ENCODE data around the gene TK1. TPM values are rescaled to one million over a fixed set of nuclear protein-coding genes. Genes with fewer than 3 reads are reported as not detected.
"Not testable (repeated sequence)": the region's sequence is repeated elsewhere in the genome, so short reads cannot be mapped to it uniquely, and the experiment has no call there.

TK1 gene
- total RNA-seq, 4 donors from 2014 or later, result 7.4 to 27.9 (median 9.4) TPM

- Histone ChIP-seq H3K4me1 (peaks cover 17 to 57% (median 41%) of the 10 kb centered on the region in 4 donors), H3K4me3 (peak overlapping the region in 1 of 4 donors; percentile 24), H3K9me3 (no peaks in the 10 kb centered on the region), H3K27ac (peak overlapping the region; percentile 51 to 79 (median 66)), H3K36me3 (no peaks in the 10 kb centered on the region), H3K27me3 (no peaks in the 10 kb centered on the region)
- intact Hi-C loops (cut with DNase I; ENCODE audit: low total_unique reads) (no loop called here), in situ Hi-C loops (cut with MboI; ENCODE audit: low pct_ligation_motif_present in 1 of 4, low pct_unique_long_range_greater_than_20kb in 1 of 4, low sequenced_read_pairs in 3 of 4) (no loop called here)
- TF ChIP-seq, protein P1, sequence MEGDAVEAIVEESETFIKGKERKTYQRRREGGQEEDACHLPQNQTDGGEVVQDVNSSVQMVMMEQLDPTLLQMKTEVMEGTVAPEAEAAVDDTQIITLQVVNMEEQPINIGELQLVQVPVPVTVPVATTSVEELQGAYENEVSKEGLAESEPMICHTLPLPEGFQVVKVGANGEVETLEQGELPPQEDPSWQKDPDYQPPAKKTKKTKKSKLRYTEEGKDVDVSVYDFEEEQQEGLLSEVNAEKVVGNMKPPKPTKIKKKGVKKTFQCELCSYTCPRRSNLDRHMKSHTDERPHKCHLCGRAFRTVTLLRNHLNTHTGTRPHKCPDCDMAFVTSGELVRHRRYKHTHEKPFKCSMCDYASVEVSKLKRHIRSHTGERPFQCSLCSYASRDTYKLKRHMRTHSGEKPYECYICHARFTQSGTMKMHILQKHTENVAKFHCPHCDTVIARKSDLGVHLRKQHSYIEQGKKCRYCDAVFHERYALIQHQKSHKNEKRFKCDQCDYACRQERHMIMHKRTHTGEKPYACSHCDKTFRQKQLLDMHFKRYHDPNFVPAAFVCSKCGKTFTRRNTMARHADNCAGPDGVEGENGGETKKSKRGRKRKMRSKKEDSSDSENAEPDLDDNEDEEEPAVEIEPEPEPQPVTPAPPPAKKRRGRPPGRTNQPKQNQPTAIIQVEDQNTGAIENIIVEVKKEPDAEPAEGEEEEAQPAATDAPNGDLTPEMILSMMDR (IDR thresholded peaks at IDR 0.05), result no peak
- TF ChIP-seq EP300 (IDR thresholded peaks at IDR 0.05; ENCODE audit: low read depth) (no peak), POLR2A (IDR thresholded peaks at IDR 0.05) (peak; percentile 70), POLR2AphosphoS5 (IDR thresholded peaks at IDR 0.05) (peak; percentile 37 to 73 (median 64))
- DNase-seq, result peak; percentile 98
- 27% methylated on average over 51 of the region's 58 CpGs; no CpG with 5 or more reads in 1 of the 2 donors for WGBS, 2 donors (ENCODE audit: low coverage in 1 of 2)
Measured at GRCh38 chr17:78140169-78141051, 46.4 kb downstream of the TK1 start.

- DNase-seq; H3K36me3 ChIP-seq; H3K27me3 ChIP-seq; H3K4me3 ChIP-seq; H3K9me3 ChIP-seq; intact Hi-C loops (cut with DNase I; ENCODE audit: low total_unique reads); in situ Hi-C loops (cut with MboI; ENCODE audit: low pct_ligation_motif_present in 1 of 4, low pct_unique_long_range_greater_than_20kb in 1 of 4, low sequenced_read_pairs in 3 of 4): not testable (repeated sequence)
- 71 to 80% methylated on average over 3 to 12 of the region's 12 CpGs for WGBS, 2 donors (ENCODE audit: low coverage in 1 of 2)
- Histone ChIP-seq H3K27ac (peak overlapping the region; percentile 44 to 79 (median 62)), H3K4me1 (peaks cover 12 to 51% (median 35%) of the 10 kb centered on the region in 4 donors)
Measured at GRCh38 chr17:78139861-78140168, 47.0 kb downstream of the TK1 start.

- in situ Hi-C loops (cut with MboI; ENCODE audit: low pct_ligation_motif_present in 1 of 4, low pct_unique_long_range_greater_than_20kb in 1 of 4, low sequenced_read_pairs in 3 of 4), result no loop called here
- no peak overlapping the region for H3K27ac ChIP-seq
- TF ChIP-seq EP300 (IDR thresholded peaks at IDR 0.05; ENCODE audit: low read depth), result no peak
- TF ChIP-seq POLR2AphosphoS5 (IDR thresholded peaks at IDR 0.05), result no peak
- TF ChIP-seq POLR2A (IDR thresholded peaks at IDR 0.05), result no peak
- TF ChIP-seq, protein P1 (IDR thresholded peaks at IDR 0.05), result no peak
- WGBS, 2 donors (ENCODE audit: low coverage in 1 of 2), result 87% methylated on average over 16 of the region's 17 CpGs; no CpG with 5 or more reads in 1 of the 2 donors
- H3K4me1 ChIP-seq, result peaks cover 0 to 37% (median 21%) of the 10 kb centered on the region in 4 donors
- no peak overlapping the region for H3K4me3 ChIP-seq
- H3K27me3 ChIP-seq, result no peaks in the 10 kb centered on the region
- no peaks in the 10 kb centered on the region for H3K9me3 ChIP-seq
- no peak for DNase-seq
- intact Hi-C loops (cut with DNase I; ENCODE audit: low total_unique reads), result no loop called here
- no peaks in the 10 kb centered on the region for H3K36me3 ChIP-seq
Measured at GRCh38 chr17:78138204-78139060, 48.4 kb downstream of the TK1 start.

GRCh38 chr17:78137392-78138203, 49.3 kb downstream of the TK1 start:
- Histone ChIP-seq H3K4me3 (no peak overlapping the region), H3K4me1 (peaks cover 0 to 39% (median 21%) of the 10 kb centered on the region in 4 donors), H3K27me3 (no peaks in the 10 kb centered on the region), H3K27ac (no peak overlapping the region), H3K36me3 (no peaks in the 10 kb centered on the region), H3K9me3 (no peaks in the 10 kb centered on the region)
- DNase-seq, result peak; percentile 32
- in situ Hi-C loops (cut with MboI; ENCODE audit: low pct_ligation_motif_present in 1 of 4, low pct_unique_long_range_greater_than_20kb in 1 of 4, low sequenced_read_pairs in 3 of 4) (no loop called here), intact Hi-C loops (cut with DNase I; ENCODE audit: low total_unique reads) (no loop called here)
- 61% methylated on average over 17 of the region's 26 CpGs; no CpG with 5 or more reads in 1 of the 2 donors for WGBS, 2 donors (ENCODE audit: low coverage in 1 of 2)
- no peak for TF ChIP-seq POLR2AphosphoS5 (IDR thresholded peaks at IDR 0.05)
- TF ChIP-seq, protein P1 (IDR thresholded peaks at IDR 0.05), result peak in 3 of 5 experiments; percentile 12 to 23 (median 19)
